Rectal smooth muscle tissue (tissue), 1 donor: Measurements from ENCODE around the gene RGL1.

ENCODE experiments used
- H3K27ac ChIP-seq: one replicate; pipeline ENCODE4 v1.7.0; 2013; ENCODE audit warnings: low read depth, low read length, inconsistent platforms
- H3K27me3 ChIP-seq: one replicate; pipeline ENCODE4 v1.7.0; 2013; ENCODE audit warnings: low read length; ENCODE audit not compliant: control insufficient read depth, insufficient read depth
- H3K36me3 ChIP-seq: one replicate; pipeline ENCODE4 v1.7.0; 2013; ENCODE audit warnings: low read length; ENCODE audit not compliant: control insufficient read depth, insufficient read depth
- H3K4me1 ChIP-seq: one replicate; pipeline ENCODE4 v1.7.0; 2013; ENCODE audit warnings: low read length; ENCODE audit not compliant: control insufficient read depth, insufficient read depth
- H3K4me3 ChIP-seq: one replicate; pipeline ENCODE4 v1.7.0; 2013; ENCODE audit warnings: low read length
- H3K9ac ChIP-seq: one replicate; pipeline ENCODE4 v1.7.0; 2013; ENCODE audit warnings: low read length

The RGL1 gene

DNA sequence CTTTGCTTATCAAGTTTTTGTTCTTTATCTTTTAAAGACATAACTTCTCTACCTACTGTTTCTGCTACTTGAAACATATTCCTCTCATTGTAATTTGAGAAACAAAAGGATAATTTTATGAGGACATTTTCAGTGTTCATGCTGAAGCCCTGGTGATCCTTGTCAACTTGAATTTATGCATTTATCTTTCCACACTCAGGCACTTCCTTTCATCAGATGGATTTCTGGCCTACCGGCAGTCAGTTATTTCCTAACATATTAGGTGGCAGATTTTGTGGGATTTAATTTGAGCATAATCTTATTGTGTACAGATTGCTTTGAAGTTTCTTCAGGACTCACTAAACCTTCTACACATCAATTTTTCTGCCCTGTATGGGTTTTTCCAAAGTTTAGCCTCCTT lies 75.0 kb downstream of the RGL1 start:
- Histone ChIP-seq H3K27me3 (peaks cover 2% of the 10 kb centered on the region), H3K27ac (no peak overlapping the region), H3K36me3 (peaks cover 3% of the 10 kb centered on the region), H3K9ac (no peak overlapping the region), H3K4me1 (peaks cover 12% of the 10 kb centered on the region), H3K4me3 (no peak overlapping the region)

DNA sequence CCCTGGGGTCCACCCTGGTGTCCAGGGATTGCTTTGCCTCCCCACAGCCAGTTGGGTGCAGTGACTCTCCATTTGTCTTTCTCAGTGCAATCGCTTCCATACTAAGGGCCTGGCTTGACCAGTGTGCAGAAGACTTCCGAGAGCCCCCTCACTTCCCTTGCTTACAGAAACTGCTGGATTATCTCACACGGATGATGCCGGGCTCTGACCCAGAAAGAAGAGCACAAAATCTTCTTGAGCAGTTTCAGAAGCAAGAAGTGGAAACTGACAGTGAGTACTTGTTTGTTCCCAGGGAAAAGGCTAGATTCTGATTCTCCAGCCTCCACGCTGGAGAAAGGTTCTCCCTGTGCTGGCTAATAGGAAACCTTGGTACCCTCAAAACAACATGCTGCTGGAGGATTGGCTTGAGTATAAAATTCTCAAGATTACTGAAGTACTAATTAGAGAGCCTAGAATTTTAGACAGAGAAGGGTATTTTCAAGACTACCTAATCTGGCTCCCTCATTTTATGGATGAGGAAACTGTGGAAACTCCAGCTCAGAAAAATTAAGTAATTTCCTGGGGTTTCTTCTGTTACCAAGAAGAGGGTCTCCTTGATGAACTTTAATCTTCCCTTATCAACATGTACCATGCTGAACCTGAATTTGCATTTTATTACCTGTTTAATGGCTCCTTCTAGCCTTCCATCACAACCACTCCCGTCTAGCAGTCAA lies 75.8 kb downstream of the RGL1 start:
- Histone ChIP-seq H3K4me3 (no peak overlapping the region), H3K27ac (no peak overlapping the region), H3K9ac (no peak overlapping the region), H3K4me1 (peaks cover 12% of the 10 kb centered on the region), H3K36me3 (peaks cover 3% of the 10 kb centered on the region), H3K27me3 (peaks cover 2% of the 10 kb centered on the region)

DNA sequence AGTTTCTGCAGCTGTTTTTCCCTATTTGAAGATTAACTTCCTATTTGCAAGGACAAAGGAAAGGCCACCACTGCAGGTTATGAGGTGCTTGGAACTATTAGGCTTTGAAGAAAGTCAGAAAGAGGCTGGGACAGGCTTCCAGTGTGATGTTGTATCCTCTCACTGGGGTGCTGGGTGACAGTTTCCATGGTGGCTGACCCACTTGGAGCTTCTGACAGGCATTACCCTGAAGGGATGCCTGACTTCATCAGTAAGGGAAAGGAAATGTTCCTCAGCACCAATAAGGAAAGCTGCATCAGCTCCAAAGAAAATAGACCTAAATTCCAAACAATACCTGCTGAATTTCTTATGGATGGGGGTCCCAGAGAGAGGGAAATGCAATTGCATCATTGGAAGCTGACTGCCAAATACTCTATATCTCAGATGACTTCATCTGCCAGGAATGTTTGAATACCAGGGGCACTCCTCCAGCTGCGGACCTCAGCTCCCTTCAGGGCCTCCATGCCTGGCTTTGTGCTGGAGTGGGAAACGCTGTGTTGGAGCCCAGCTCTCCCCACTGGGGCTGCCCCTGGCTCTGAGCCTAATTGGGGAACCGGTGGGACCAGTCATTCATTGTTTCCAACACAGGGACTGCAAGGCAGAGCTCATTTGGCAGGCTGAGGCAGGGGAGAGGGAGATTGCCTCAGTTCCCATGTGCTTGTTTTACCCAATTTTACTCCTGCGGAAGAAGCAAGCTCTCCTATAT lies 76.6 kb downstream of the RGL1 start:
- H3K36me3 ChIP-seq, result peaks cover 3% of the 10 kb centered on the region
- H3K9ac ChIP-seq, result no peak overlapping the region
- no peak overlapping the region for H3K4me3 ChIP-seq
- H3K27me3 ChIP-seq, result peaks cover 2% of the 10 kb centered on the region
- no peak overlapping the region for H3K27ac ChIP-seq
- H3K4me1 ChIP-seq, result peaks cover 9% of the 10 kb centered on the region

DNA sequence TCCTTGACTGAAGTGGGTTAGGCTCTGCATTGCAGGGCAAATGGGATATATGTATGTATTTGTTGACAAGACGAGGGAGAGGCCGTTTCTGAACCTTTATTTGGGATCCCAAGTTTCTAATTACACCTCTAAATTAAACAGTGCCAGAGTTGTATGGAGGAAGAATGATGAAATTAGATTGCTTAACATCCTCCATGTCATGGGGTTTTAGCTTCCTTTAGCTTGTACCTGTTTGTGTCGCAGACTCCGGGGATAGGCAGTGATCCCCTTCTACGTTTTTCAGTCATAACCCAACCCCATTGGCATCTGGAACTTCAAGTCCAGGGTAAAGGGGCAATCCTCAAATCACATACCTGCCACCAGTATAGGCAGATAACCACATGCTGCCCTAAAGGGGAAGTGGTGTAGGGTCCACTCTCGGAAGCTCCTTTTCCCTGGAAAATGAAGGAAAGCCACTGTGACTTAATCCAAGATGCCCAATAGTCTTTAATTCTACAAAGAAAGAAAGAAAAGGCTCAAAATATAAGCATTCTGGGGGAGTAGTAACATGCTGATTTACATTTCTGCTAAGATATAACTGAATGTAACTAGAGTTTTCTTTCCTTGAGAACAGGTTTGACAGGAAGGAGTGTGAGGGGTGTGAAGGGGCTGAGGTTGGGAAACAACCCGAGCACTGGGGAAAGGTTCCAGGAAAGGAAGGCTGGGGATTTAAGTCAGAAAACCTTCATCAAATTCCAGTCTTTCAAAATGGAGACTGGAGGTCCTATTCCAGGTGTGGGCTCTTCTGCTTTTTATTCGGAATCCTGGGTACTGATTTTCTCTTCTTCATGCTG lies 77.6 kb downstream of the RGL1 start:
- Histone ChIP-seq H3K27ac (no peak overlapping the region), H3K27me3 (peaks cover 2% of the 10 kb centered on the region), H3K9ac (no peak overlapping the region), H3K4me1 (peaks cover 6% of the 10 kb centered on the region), H3K4me3 (no peak overlapping the region), H3K36me3 (peaks cover 3% of the 10 kb centered on the region)

DNA sequence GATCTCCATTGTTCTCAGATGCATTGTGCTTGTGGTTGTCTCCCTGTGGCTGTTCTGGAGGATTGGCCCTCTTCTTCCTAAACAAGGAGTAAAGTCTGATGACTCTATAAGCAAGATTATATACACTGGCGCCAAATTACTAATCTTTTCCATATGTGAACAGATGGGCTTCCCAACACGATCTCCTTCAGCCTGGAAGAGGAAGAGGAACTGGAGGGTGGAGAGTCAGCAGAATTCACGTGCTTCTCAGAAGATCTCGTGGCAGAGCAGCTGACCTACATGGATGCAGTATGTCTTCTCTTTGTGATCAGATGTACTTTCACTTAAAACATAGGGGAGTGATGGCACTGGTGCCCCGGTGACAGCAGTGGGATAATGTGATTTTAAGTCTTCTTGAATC lies 78.7 kb downstream of the RGL1 start:
- H3K4me3 ChIP-seq, result no peak overlapping the region
- H3K27ac ChIP-seq, result no peak overlapping the region
- H3K9ac ChIP-seq, result no peak overlapping the region
- H3K36me3 ChIP-seq, result peaks cover 3% of the 10 kb centered on the region
- peaks cover 8% of the 10 kb centered on the region for H3K4me1 ChIP-seq
- peaks cover 2% of the 10 kb centered on the region for H3K27me3 ChIP-seq

DNA sequence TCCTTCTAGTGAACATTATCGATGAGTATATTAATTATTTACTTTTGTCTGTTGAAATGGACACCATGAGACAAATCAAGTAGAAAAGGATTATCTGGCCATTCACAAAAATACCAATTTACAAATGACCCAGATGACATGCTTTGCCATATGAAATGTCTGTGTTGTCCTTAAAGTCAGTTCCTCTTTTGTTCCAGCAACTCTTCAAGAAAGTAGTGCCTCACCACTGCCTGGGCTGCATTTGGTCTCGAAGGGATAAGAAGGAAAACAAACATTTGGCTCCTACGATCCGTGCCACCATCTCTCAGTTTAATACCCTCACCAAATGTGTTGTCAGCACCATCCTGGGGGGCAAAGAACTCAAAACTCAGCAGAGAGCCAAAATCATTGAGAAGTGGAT lies 79.6 kb downstream of the RGL1 start:
- H3K4me3 ChIP-seq, result no peak overlapping the region
- no peak overlapping the region for H3K9ac ChIP-seq
- peaks cover 3% of the 10 kb centered on the region for H3K36me3 ChIP-seq
- peaks cover 2% of the 10 kb centered on the region for H3K27me3 ChIP-seq
- H3K4me1 ChIP-seq, result peaks cover 8% of the 10 kb centered on the region
- H3K27ac ChIP-seq, result no peak overlapping the region

DNA sequence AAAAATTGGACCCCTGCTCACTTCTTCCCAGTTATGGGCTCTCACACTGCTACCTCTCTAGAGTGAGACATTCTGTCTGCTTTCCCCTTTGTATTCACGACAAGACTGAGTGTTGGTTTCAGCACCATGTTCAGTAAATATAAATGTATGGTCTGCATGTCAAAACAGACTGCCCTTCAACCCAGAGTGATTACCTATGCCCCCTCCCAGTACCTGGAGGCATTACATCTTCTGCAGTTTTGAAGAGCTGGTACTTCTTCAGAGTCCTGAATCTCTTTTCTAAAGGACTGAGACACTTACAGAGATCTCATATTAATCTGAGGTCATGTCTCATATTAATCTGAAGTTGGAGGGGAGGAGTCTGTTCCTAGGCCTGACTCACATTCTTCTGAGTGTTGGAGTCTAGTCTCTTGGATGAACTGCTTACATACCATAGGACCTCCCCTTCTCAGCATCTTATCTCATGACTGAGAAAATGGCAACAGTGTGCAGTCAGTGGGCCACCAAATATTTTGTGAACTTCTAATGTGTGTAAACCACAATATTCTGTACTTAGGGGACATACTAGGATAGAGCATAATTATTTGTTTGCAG lies 80.3 kb downstream of the RGL1 start:
- peaks cover 8% of the 10 kb centered on the region for H3K4me1 ChIP-seq

DNA sequence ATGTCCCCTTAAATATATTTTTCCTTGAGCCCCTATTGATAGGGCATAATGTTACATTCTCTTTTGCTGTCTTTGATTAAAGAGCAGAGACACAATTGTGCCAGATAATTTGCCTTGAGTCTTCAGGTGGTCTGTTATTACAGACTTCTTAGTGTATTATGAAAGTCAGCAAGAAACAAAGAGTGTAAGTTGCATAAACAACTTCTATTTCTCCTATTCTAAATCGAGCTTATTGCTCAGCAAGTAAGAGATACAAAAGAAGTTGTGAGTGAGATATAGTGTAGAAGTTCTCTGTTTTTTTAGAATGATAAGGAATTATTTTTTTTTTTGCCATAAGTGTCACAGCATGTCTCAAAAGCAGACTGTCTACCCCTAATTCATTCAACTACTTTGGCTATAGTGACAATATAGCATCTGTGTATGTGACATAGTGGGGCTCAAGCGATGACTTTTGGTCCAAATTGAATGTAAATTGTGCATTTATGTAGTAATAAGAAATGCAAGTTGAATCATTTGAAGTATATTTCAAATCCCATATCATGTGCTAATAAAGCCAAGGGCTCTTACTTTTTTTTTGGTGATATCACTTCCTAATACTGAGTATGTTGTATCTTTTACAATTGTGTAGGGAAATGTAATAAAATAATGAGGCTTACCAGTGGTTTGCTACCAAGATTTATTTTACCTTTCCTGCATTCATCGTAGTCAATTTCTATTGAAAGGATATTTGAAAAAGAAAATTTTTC lies 81.3 kb downstream of the RGL1 start:
- Histone ChIP-seq H3K27me3 (peaks cover 2% of the 10 kb centered on the region), H3K27ac (no peak overlapping the region), H3K4me1 (peaks cover 8% of the 10 kb centered on the region), H3K36me3 (peaks cover 3% of the 10 kb centered on the region), H3K9ac (no peak overlapping the region), H3K4me3 (no peak overlapping the region)

More for the DNA sequence above, 80.3 kb downstream of the RGL1 start:
- Histone ChIP-seq H3K9ac (no peak overlapping the region), H3K27me3 (peaks cover 2% of the 10 kb centered on the region), H3K27ac (no peak overlapping the region), H3K4me3 (no peak overlapping the region), H3K36me3 (peaks cover 3% of the 10 kb centered on the region)

DNA sequence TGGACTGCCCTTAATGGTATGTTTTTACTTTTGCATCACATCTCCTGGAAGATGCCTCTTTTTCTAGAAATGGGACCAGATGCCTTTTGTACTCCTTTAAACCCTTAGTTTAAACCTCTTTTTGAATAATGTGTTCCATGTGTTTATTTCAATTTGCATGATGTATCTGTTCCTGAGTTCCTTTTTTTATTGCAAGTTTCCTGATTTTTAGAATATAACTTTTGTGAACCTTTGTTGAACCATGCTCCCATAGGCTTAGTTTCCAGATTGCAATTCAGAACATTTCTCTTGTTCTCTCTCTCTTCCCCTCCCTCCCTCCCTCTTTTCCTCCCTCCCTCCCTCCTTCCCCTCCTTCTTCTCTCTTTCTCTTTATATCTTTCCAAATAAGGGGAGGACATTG lies 81.9 kb downstream of the RGL1 start:
- Histone ChIP-seq H3K4me1 (peaks cover 8% of the 10 kb centered on the region), H3K4me3 (no peak overlapping the region), H3K36me3 (peaks cover 3% of the 10 kb centered on the region), H3K27me3 (peaks cover under 1% of the 10 kb centered on the region), H3K27ac (no peak overlapping the region), H3K9ac (no peak overlapping the region)

DNA sequence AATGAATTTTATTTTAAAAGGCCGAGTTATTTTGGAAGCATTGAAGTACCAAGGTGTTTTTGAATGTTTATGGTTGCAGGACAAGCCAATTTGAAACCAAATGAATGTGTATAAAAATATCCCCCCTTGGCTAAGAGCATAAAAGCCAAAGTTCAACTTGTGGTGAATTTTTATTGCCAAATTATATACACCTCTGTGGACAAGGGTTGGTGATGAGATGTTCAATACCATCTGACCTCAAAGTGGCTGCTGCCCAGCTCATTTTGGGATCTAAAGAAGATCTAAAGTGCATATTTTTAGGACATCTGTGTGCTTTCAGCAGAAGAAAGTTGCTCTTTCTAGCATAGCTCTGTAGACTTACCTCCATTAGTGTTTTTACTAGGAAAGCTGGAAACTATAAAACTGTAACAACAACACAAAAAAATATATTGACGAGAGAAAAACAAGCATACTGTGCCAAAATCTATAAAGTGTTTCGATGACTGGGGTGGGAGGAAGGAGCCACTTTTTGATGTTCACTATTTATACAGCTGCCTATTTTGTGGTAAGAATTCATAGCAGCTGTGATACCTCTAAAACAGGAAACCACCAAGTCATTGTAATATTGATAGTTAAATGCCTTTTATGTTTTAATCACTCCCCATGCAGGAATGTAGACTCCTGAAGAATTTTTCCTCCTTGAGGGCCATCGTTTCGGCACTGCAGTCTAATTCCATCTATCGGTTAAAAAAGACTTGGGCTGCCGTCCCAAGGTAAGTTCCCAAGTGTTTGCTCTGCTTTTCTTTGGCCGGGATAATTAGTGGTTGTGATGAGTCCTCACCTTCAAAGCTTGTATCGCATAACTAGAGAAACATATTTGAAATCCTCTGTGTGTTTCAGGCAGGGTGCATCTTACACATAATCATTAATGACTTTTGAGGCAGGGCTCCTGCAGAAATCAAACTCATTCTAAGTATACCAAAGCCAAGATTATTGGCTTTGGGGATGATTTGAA lies 83.2 kb downstream of the RGL1 start:
- peaks cover 3% of the 10 kb centered on the region for H3K36me3 ChIP-seq
- no peaks in the 10 kb centered on the region for H3K27me3 ChIP-seq
- no peak overlapping the region for H3K4me3 ChIP-seq
- no peak overlapping the region for H3K9ac ChIP-seq
- H3K27ac ChIP-seq, result no peak overlapping the region
- H3K4me1 ChIP-seq, result peaks cover 8% of the 10 kb centered on the region

DNA sequence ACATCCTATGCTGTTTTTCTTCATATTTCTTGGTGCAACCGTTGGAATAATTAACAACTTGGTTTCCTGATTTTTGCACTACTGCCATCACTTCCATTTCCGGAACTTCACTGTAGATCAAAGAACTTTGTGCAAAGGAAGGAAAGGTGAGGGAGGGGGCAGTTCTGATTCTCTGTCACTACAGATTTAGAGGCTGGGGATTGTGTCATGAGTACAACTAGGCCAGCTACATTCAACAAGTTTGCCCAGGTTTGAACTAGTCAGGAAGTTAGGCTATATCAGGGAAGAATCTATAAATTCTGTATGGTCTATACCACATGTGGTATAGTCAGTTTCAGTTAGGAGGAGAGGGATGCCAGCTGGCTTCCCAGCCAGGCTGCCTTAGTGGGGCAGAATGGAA lies 84.2 kb downstream of the RGL1 start:
- Histone ChIP-seq H3K4me3 (no peak overlapping the region), H3K27ac (no peak overlapping the region), H3K9ac (no peak overlapping the region), H3K27me3 (no peaks in the 10 kb centered on the region), H3K4me1 (peaks cover 8% of the 10 kb centered on the region), H3K36me3 (peaks cover 3% of the 10 kb centered on the region)
